ENCODE measurements around the gene CREB1. TPM values are rescaled to one million over a fixed set of nuclear protein-coding genes. Genes with fewer than 3 reads are reported as not detected.

Gene CREB1
- 84.5 TPM for polyA plus RNA-seq

GRCh38 chr2:207529330-207530159, at the start of gene CREB1:
TSS of gene CREB1 (plus strand) at chr2:207529962. CDS start at chr2:207555636, 25,674 bp downstream.
- Mint-ChIP-seq H3K4me1 (peaks cover 43 to 60% (median 50%) of the 10 kb centered on the region in 3 donors), H3K9me3 (peaks cover 0 to 2% (median 0%) of the 10 kb centered on the region in 3 donors), H3K4me3 (peak within 1 kb of the TSS; percentile 96 to 99 (median 98)), H3K27ac (peak within 1 kb of the TSS; percentile 93 to 100 (median 99)), H3K36me3 (no peaks in the 10 kb centered on the region), H3K27me3 (no peaks in the 10 kb centered on the region)

- Mint-ChIP-seq H3K36me3 (peaks cover 2% of the 10 kb centered on the region), H3K9me3 (no peaks in the 10 kb centered on the region), H3K4me3 (no peak overlapping the region), H3K4me1 (peaks cover 8 to 19% (median 9%) of the 10 kb centered on the region in 3 donors), H3K27me3 (no peaks in the 10 kb centered on the region), H3K27ac (no peak overlapping the region)
Measured at GRCh38 chr2:207480521-207481040, 49.2 kb upstream of the CREB1 start.

GRCh38 chr2:207481924-207482323, 47.8 kb upstream of the CREB1 start:
- Mint-ChIP-seq H3K27me3 (no peaks in the 10 kb centered on the region), H3K4me1 (peaks cover 8 to 21% (median 9%) of the 10 kb centered on the region in 3 donors), H3K36me3 (peaks cover 2% of the 10 kb centered on the region), H3K4me3 (no peak overlapping the region), H3K9me3 (no peaks in the 10 kb centered on the region), H3K27ac (no peak overlapping the region)

- Mint-ChIP-seq H3K9me3 (no peaks in the 10 kb centered on the region), H3K36me3 (no peaks in the 10 kb centered on the region), H3K27ac (no peak overlapping the region), H3K4me1 (peaks cover 8 to 21% (median 9%) of the 10 kb centered on the region in 3 donors), H3K4me3 (no peak overlapping the region), H3K27me3 (no peaks in the 10 kb centered on the region)
Measured at GRCh38 chr2:207482630-207483029, 47.1 kb upstream of the CREB1 start.

DNA sequence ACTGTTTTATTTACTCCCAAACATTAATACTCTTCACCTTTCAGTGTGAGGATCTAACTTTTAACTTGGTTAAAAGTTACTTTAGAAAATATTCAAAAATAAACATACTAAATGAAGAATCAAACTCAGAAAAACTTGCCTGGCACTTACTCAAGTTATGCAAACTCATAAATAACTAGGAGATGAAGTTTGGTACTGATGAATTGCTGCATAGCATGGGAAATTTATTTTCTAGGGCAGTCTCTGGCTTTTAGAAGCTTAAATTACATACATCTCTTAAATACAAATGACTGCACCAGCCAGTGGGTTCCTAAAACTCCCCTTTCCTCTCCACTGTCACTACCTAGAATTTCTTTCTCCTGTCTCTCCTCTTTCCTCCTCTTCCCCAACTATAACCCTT, 46.7 kb upstream of the CREB1 start:
- Mint-ChIP-seq H3K27ac (no peak overlapping the region), H3K4me3 (no peak overlapping the region), H3K9me3 (no peaks in the 10 kb centered on the region), H3K4me1 (peaks cover 8 to 21% (median 9%) of the 10 kb centered on the region in 3 donors), H3K36me3 (no peaks in the 10 kb centered on the region), H3K27me3 (no peaks in the 10 kb centered on the region)

GRCh38 chr2:207483477-207483876, 46.3 kb upstream of the CREB1 start:
- Mint-ChIP-seq H3K4me3 (no peak overlapping the region), H3K9me3 (no peaks in the 10 kb centered on the region), H3K4me1 (peaks cover 8 to 21% (median 9%) of the 10 kb centered on the region in 3 donors), H3K27ac (peak overlapping the region in 1 of 3 donors; percentile 71), H3K27me3 (no peaks in the 10 kb centered on the region), H3K36me3 (no peaks in the 10 kb centered on the region)

- Mint-ChIP-seq H3K4me1 (peaks cover 8 to 21% (median 9%) of the 10 kb centered on the region in 3 donors), H3K27me3 (no peaks in the 10 kb centered on the region), H3K27ac (peak overlapping the region; percentile 1 to 88 (median 71)), H3K4me3 (peak overlapping the region in 2 of 4 donors; percentile 21 to 50), H3K9me3 (no peaks in the 10 kb centered on the region), H3K36me3 (no peaks in the 10 kb centered on the region)
Measured at GRCh38 chr2:207484444-207485391, 45.0 kb upstream of the CREB1 start.

DNA sequence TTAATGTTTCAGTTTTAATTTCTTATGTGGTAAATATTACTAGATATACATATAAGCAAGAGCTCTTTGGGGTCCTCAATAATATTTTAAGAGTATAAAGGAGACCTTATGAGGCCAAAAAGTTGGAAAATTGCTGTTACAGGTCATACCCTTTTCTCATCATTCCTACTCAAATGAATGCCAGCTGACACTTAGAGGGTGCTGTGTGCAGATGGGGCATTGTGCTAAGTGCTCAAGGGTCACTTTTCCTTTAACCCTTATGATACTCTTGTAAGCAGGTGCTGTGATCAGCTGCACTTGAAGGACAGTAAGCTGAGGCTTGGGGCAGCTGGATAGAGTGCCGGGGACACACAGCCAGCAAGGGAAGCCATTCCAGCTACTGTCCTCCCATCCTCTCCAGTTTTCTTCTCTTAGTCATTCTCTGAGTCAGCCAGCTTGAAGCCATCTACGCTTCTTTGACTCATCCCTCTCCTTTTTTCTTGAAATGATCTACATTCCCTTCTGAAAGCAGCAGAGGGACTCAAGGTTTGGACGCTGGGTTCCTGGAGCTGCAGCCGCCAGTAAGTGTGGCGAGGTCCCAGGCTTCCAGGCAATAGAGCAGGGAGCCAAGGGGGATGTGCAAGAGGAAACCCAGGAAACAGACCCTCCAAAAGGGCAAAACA, 42.0 kb upstream of the CREB1 start:
- Mint-ChIP-seq H3K9me3 (no peaks in the 10 kb centered on the region), H3K4me3 (no peak overlapping the region), H3K27ac (no peak overlapping the region), H3K27me3 (no peaks in the 10 kb centered on the region), H3K4me1 (peaks cover 9 to 20% (median 10%) of the 10 kb centered on the region in 3 donors), H3K36me3 (no peaks in the 10 kb centered on the region)

GRCh38 chr2:207489251-207489650, 40.5 kb upstream of the CREB1 start:
- H3K36me3 Mint-ChIP-seq = no peaks in the 10 kb centered on the region
- H3K9me3 Mint-ChIP-seq = no peaks in the 10 kb centered on the region
- H3K27ac Mint-ChIP-seq = no peak overlapping the region
- H3K4me1 Mint-ChIP-seq = peaks cover 11 to 21% (median 11%) of the 10 kb centered on the region in 3 donors
- H3K27me3 Mint-ChIP-seq = no peaks in the 10 kb centered on the region
- no peak overlapping the region for H3K4me3 Mint-ChIP-seq

DNA sequence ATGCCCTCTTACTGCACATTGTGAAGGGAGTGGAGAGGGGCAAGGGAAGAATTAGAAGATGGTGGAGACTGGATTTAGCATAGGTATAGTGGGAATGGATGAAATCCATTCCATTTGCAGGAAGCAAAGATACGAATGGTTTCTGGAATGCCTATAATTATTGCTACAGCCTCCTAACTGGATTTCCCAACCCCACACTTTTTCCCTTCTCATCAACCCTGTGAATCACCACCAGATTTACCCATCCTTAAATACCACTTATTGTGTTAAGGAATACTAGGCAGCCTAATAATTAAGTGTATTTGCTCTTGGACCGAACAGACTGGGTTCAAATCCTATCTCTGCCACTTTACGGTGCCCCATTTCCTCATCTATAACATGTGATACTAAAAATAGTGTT, 39.3 kb upstream of the CREB1 start:
- peaks cover 3 to 11% (median 5%) of the 10 kb centered on the region in 3 donors for H3K4me1 Mint-ChIP-seq

DNA sequence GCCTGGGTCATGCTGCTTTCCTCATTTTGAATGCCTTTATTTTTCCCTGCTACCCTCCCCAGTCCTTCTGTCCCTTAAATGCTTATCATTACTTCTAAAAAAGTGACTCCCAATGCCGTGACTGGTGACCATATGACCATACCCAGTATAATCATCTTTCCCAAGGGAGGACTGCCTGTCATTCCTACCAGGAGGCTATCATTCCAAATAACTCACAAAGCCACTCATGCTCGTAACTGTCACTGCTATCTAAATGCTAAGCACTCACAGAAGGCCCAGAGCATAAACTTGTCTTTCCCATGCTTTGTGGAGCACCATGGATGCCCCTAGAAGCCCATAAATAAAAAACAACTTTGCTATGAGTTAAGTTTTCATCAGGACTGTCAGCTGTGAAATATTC, 38.7 kb upstream of the CREB1 start:
- H3K4me3 Mint-ChIP-seq = no peak overlapping the region
- H3K4me1 Mint-ChIP-seq = peaks cover 3 to 8% (median 5%) of the 10 kb centered on the region in 3 donors
- H3K9me3 Mint-ChIP-seq = no peaks in the 10 kb centered on the region
- no peaks in the 10 kb centered on the region for H3K27me3 Mint-ChIP-seq
- peak overlapping the region in 1 of 3 donors; percentile 50 for H3K27ac Mint-ChIP-seq
- no peaks in the 10 kb centered on the region for H3K36me3 Mint-ChIP-seq

More for the DNA sequence above, 39.3 kb upstream of the CREB1 start:
- H3K36me3 Mint-ChIP-seq = no peaks in the 10 kb centered on the region
- H3K27me3 Mint-ChIP-seq = no peaks in the 10 kb centered on the region
- H3K4me3 Mint-ChIP-seq = no peak overlapping the region
- H3K27ac Mint-ChIP-seq = no peak overlapping the region
- H3K9me3 Mint-ChIP-seq = no peaks in the 10 kb centered on the region

DNA sequence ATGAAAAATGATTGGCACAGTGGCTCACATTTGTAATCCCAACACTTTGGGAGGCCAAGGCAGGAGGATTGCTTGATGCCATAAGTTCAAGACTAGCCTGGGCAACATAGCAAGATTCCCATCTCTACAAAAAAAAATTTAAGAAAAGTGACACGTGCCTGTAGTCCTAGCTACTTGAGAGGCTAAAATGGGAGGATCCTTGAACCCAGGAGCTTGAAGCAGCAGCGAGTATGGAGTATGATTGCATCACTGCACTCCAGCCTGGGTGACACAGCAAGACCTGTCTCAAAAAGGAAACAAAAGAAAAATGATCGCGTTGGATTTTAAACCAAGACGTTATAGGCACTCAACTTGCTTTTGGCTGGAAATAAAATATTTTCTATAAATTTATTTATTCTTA, 37.8 kb upstream of the CREB1 start:
- Mint-ChIP-seq H3K27ac (no peak overlapping the region), H3K27me3 (no peaks in the 10 kb centered on the region), H3K36me3 (no peaks in the 10 kb centered on the region), H3K9me3 (no peaks in the 10 kb centered on the region), H3K4me1 (peaks cover 3 to 8% (median 5%) of the 10 kb centered on the region in 3 donors), H3K4me3 (no peak overlapping the region)

DNA sequence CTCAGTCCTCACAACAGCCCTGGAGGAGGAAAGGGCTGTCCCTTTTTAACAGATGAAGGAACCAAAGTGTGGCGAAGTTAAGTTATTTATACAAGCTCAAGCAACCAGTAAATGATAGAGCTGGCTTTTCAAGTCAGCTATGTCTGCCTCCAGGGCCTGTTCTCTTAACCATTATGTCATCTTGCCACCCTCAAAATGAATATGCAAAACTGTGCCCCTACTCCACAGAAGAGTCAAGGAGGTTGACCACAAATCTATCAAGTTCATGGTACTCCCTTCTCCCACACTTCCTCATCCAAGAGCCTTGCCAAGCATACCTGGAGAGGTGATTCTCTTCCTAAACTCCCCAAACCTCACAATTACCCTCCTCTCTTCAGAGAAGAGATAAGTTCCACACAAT, 37.3 kb upstream of the CREB1 start:
- Mint-ChIP-seq H3K27ac (peak overlapping the region in 1 of 3 donors; percentile 22), H3K4me3 (no peak overlapping the region), H3K36me3 (no peaks in the 10 kb centered on the region), H3K4me1 (peaks cover 3 to 8% (median 5%) of the 10 kb centered on the region in 3 donors), H3K27me3 (no peaks in the 10 kb centered on the region), H3K9me3 (no peaks in the 10 kb centered on the region)

GRCh38 chr2:207494137-207494536, 35.6 kb upstream of the CREB1 start:
- H3K27me3 Mint-ChIP-seq = no peaks in the 10 kb centered on the region
- no peaks in the 10 kb centered on the region for H3K36me3 Mint-ChIP-seq
- no peak overlapping the region for H3K4me3 Mint-ChIP-seq
- H3K9me3 Mint-ChIP-seq = no peaks in the 10 kb centered on the region
- H3K4me1 Mint-ChIP-seq = peaks cover 6 to 13% (median 9%) of the 10 kb centered on the region in 3 donors
- no peak overlapping the region for H3K27ac Mint-ChIP-seq
